Stomach (tissue), 9 donors: Measurements from ENCODE around the gene TEX13B. TPM values are rescaled to one million over a fixed set of nuclear protein-coding genes. Genes with fewer than 3 reads are reported as not detected.

ENCODE experiments used
- DNase-seq, 2 donors: peaks; one replicate each; pipeline versions ENCODE4 v3.0.0 to v3.0.0-alpha.2; 2013 to 2019
- H3K27ac ChIP-seq, 5 donors: fragments of 200-600 bp in 4 of 5; sonication (generic) in 4 of 5; one replicate each; pipeline ENCODE4 v1.5.1; 2013 to 2019; ENCODE audit warnings: mild to moderate bottlenecking in 1 of 5, moderate library complexity in 1 of 5
- H3K27me3 ChIP-seq, 3 donors: fragments of 200-600 bp; sonication (generic); one replicate each; pipeline ENCODE4 v1.5.1; 2017 to 2019; ENCODE audit warnings: mixed run types in 1 of 3
- H3K36me3 ChIP-seq, 4 donors: fragments of 200-600 bp; sonication (generic); 1 replicate in 3 of 4; 2 replicates in 1 of 4; pipeline ENCODE4 v1.5.1; 2016 to 2019
- H3K4me1 ChIP-seq, 4 donors: fragments of 200-600 bp; sonication (generic); one replicate each; pipeline ENCODE4 v1.5.1; 2016 to 2019
- H3K4me3 ChIP-seq, 4 donors: fragments of 200-600 bp; sonication (generic) in 3 of 4; one replicate each; pipeline ENCODE4 v1.5.1; 2016 to 2019; ENCODE audit warnings: mild to moderate bottlenecking in 1 of 4
- H3K9me3 ChIP-seq, 4 donors: fragments of 200-600 bp; sonication (generic); one replicate each; pipeline ENCODE4 v1.5.1; 2016 to 2019
- CTCF ChIP-seq, 7 experiments: fragments of 450-650 bp in 4 of 7; fragments of 200-600 bp in 3 of 7; sonication (generic) in 3 of 7; IDR thresholded peaks; one replicate each; pipeline ENCODE4 v1.5.1; 2016 to 2019; ENCODE audit warnings: antibody characterized with exemption in 7 of 7, control low read depth in 2 of 7, mild to moderate bottlenecking in 1 of 7
- EP300 ChIP-seq: sonication (generic); formaldehyde crosslinking; IDR thresholded peaks from one replicate; pipeline ENCODE4 v1.6.1; 2017; ENCODE audit warnings: antibody characterized with exemption
- POLR2A ChIP-seq, 4 donors: fragments of 450-650 bp; IDR thresholded peaks; one replicate each; pipeline ENCODE4 v1.6.1; 2016; ENCODE audit warnings: antibody characterized with exemption in 4 of 4, control low read depth in 2 of 4, mild to moderate bottlenecking in 1 of 4, moderate library complexity in 1 of 4
- POLR2AphosphoS5 ChIP-seq, 3 donors: sonication (generic); formaldehyde crosslinking; IDR thresholded peaks; one replicate each; pipeline ENCODE4 v1.6.1; 2016; ENCODE audit warnings: antibody characterized with exemption in 3 of 3
- WGBS, 5 donors: extraction: QIAGEN DNeasy Blood & Tissue Kit in 3 of 5; methylation state at CpG; one replicate each; pipeline versions ENCODE4 v1.1.5 to v1.1.7; 2013 to 2018; 5-methylcytosine and 5-hydroxymethylcytosine counted together
- intact Hi-C: fragments of 100-400 bp; cut with DNase I; formaldehyde crosslinking; loops from one replicate; pipeline ENCODE4 v1.15.1; 2023; ENCODE audit warnings: low total_unique reads
- polyA plus RNA-seq, 3 donors: library from polyadenylated mRNA; stranded (reverse); fragments of 200-250 nt; gene quantifications; one replicate each; pipeline ENCODE4 v1.2.3, GENCODE V29; 2013
- total RNA-seq, 5 donors: library from RNA; depleted of rRNA; stranded (reverse); fragments of >200 nt; gene quantifications; one replicate each; pipeline versions ENCODE4 v1.1.0 to v1.2.3, GENCODE V29; 2014 to 2016
- donor health status: healthy with polysubstance abuse.
- donor health status: Bipolar disorder and iron deficiency.
- donor health status: healthy.

TEX13B gene
- total and polyA plus RNA-seq, 8 donors = not detected

- intact Hi-C loops = no loop called here
- TF ChIP-seq POLR2AphosphoS5 (IDR thresholded peaks at IDR 0.05) (no peak), CTCF (IDR thresholded peaks at IDR 0.05) (no peak), EP300 (no peak), POLR2A (IDR thresholded peaks at IDR 0.05) (no peak)
- peaks cover 0 to 4% (median 0%) of the 10 kb centered on the region in 3 donors for H3K27me3 ChIP-seq
- peak overlapping the region in 1 of 5 donors; percentile 24 for H3K27ac ChIP-seq
- H3K4me1 ChIP-seq = peaks cover 0 to 4% (median 0%) of the 10 kb centered on the region in 4 donors
- 77 to 94% (median 86%) methylated on average over 1 of the region's 1 CpG for WGBS, 5 donors
- no peak for DNase-seq
- H3K36me3 ChIP-seq = no peaks in the 10 kb centered on the region
- H3K4me3 ChIP-seq = no peak overlapping the region
- H3K9me3 ChIP-seq = no peaks in the 10 kb centered on the region
These were observed 43.2 kb upstream of the TEX13B start for GRCh38 chrX:108025376-108025775.

GRCh38 chrX:108022491-108023089, 40.4 kb upstream of the TEX13B start:
- H3K9me3 ChIP-seq = no peaks in the 10 kb centered on the region
- no peak overlapping the region for H3K4me3 ChIP-seq
- H3K36me3 ChIP-seq = no peaks in the 10 kb centered on the region
- peaks cover 0 to 4% (median 0%) of the 10 kb centered on the region in 3 donors for H3K27me3 ChIP-seq
- TF ChIP-seq POLR2AphosphoS5 (IDR thresholded peaks at IDR 0.05) = no peak
- no peak for TF ChIP-seq CTCF (IDR thresholded peaks at IDR 0.05)
- no peak for TF ChIP-seq POLR2A (IDR thresholded peaks at IDR 0.05)
- TF ChIP-seq EP300 = no peak
- no peaks in the 10 kb centered on the region for H3K4me1 ChIP-seq
- 38 to 76% (median 60%) methylated on average over 1 of the region's 1 CpG for WGBS, 5 donors
- DNase-seq = no peak
- intact Hi-C loops = no loop called here
- no peak overlapping the region for H3K27ac ChIP-seq

GRCh38 chrX:108020631-108021030, 38.5 kb upstream of the TEX13B start:
- 8 to 19% (median 13%) methylated on average over 2 of the region's 2 CpGs for WGBS, 5 donors
- H3K4me3 ChIP-seq = no peak overlapping the region
- H3K27ac ChIP-seq = no peak overlapping the region
- TF ChIP-seq EP300 (no peak), POLR2A (IDR thresholded peaks at IDR 0.05) (no peak), POLR2AphosphoS5 (IDR thresholded peaks at IDR 0.05) (peak in 1 of 3 donors; percentile 8), CTCF (IDR thresholded peaks at IDR 0.05) (peak in 5 of 7 experiments; percentile 28 to 62 (median 37))
- intact Hi-C loops = no loop called here
- H3K27me3 ChIP-seq = peaks cover 0 to 4% (median 0%) of the 10 kb centered on the region in 3 donors
- no peaks in the 10 kb centered on the region for H3K9me3 ChIP-seq
- peak in 1 of 2 donors; percentile 32 for DNase-seq
- no peaks in the 10 kb centered on the region for H3K4me1 ChIP-seq
- H3K36me3 ChIP-seq = no peaks in the 10 kb centered on the region

GRCh38 chrX:108019382-108019875, 37.3 kb upstream of the TEX13B start:
- WGBS, 5 donors = 40 to 74% (median 53%) methylated on average over 1 to 3 of the region's 3 CpGs
- intact Hi-C loops = no loop called here
- no peaks in the 10 kb centered on the region for H3K9me3 ChIP-seq
- H3K4me3 ChIP-seq = no peak overlapping the region
- H3K36me3 ChIP-seq = no peaks in the 10 kb centered on the region
- no peak for DNase-seq
- peaks cover 0 to 4% (median 0%) of the 10 kb centered on the region in 3 donors for H3K27me3 ChIP-seq
- no peak for TF ChIP-seq POLR2AphosphoS5 (IDR thresholded peaks at IDR 0.05)
- no peak for TF ChIP-seq EP300
- TF ChIP-seq POLR2A (IDR thresholded peaks at IDR 0.05) = no peak
- no peaks in the 10 kb centered on the region for H3K4me1 ChIP-seq
- H3K27ac ChIP-seq = no peak overlapping the region
